Natural killer cell (primary cell): ENCODE results near the gene PLEKHA7. TPM values are rescaled to one million over a fixed set of nuclear protein-coding genes. Genes with fewer than 3 reads are reported as not detected.

ENCODE experiments used
- ATAC-seq, 3 donors: fragments of 150-1000 bp in 2 of 3; fragments of 200-7000 bp in 1 of 3; cut with Tn5 transposase; 1 replicate in 1 of 3; 2 replicates in 2 of 3; pipeline ENCODE4 v1.10.0; 2021; ENCODE audit warnings: mild to moderate bottlenecking in 2 of 3, moderate library complexity in 2 of 3
- DNase-seq, 2 donors: peaks; one replicate each; pipeline versions ENCODE4 v3.0.0 to v3.0.0-alpha.2; 2013 to 2021; ENCODE audit warnings: mixed read lengths in 1 of 2
- H3K27ac ChIP-seq: one replicate; pipeline ENCODE4 v1.5.1; 2013; ENCODE audit warnings: mild to moderate bottlenecking, low read length
- H3K27me3 ChIP-seq: one replicate; pipeline ENCODE4 v1.6.1; 2013; ENCODE audit warnings: low read length; ENCODE audit not compliant: control insufficient read depth, insufficient read depth
- H3K36me3 ChIP-seq: one replicate; pipeline ENCODE4 v1.6.1; 2013; ENCODE audit warnings: low read length; ENCODE audit not compliant: control insufficient read depth, insufficient read depth
- H3K4me1 ChIP-seq: one replicate; pipeline ENCODE4 v1.6.1; 2013; ENCODE audit warnings: low read length; ENCODE audit not compliant: control insufficient read depth, insufficient read depth
- H3K4me3 ChIP-seq: one replicate; pipeline ENCODE4 v1.5.1; 2013; ENCODE audit warnings: low read length
- H3K9me3 ChIP-seq: one replicate; pipeline ENCODE4 v1.6.1; 2013; ENCODE audit warnings: low read length; ENCODE audit not compliant: control insufficient read depth, insufficient read depth
- H3K27ac Mint-ChIP-seq, 2 donors: one replicate each; pipeline ENCODE4 v1.8.0; 2022; ENCODE audit warnings: mild to moderate bottlenecking in 2 of 2, mixed read lengths in 2 of 2, moderate library complexity in 1 of 2
- H3K27me3 Mint-ChIP-seq, 2 donors: one replicate each; pipeline ENCODE4 v1.8.0; 2022; ENCODE audit warnings: low read depth in 2 of 2, mixed read lengths in 2 of 2
- H3K36me3 Mint-ChIP-seq: one replicate; pipeline ENCODE4 v1.8.0; 2022; ENCODE audit warnings: mixed read lengths
- H3K4me1 Mint-ChIP-seq, 2 donors: one replicate each; pipeline ENCODE4 v1.8.0; 2022; ENCODE audit warnings: mixed read lengths in 2 of 2
- H3K4me3 Mint-ChIP-seq: one replicate; pipeline ENCODE4 v1.8.0; 2022; ENCODE audit warnings: mild to moderate bottlenecking, moderate library complexity, mixed read lengths
- H3K9me3 Mint-ChIP-seq, 2 donors: one replicate each; pipeline ENCODE4 v1.8.0; 2022; ENCODE audit warnings: mixed read lengths in 2 of 2
- WGBS: methylation state at CpG from one replicate; pipeline ENCODE4 v1.1.7; 2013; ENCODE audit warnings: missing lambda C conversion rate; ENCODE audit not compliant: insufficient coverage; 5-methylcytosine and 5-hydroxymethylcytosine counted together
- intact Hi-C: fragments of 100-400 bp; cut with micrococcal nuclease; formaldehyde crosslinking; loops from one replicate; pipeline ENCODE4 v1.14.2; 2022
- total RNA-seq, 4 donors: library from RNA; stranded (reverse); fragments of 120-200 nt in 1 of 4; gene quantifications; one replicate each; pipeline versions ENCODE4 v1.2.3 to v1.2.4, GENCODE V29; 2013 to 2022
- TF ChIP-seq, protein P1 (sequence below): fragments of 200-600 bp; IDR thresholded peaks from one replicate; pipeline ENCODE4 v1.8.0; 2022; ENCODE audit warnings: antibody characterized with exemption

The PLEKHA7 gene
- total RNA-seq, 3 donors from 2014 or later (not counting 1 experiment from before 2014, with no cell fraction given): 1.00 to 2.5 (median 1.3) TPM

DNA sequence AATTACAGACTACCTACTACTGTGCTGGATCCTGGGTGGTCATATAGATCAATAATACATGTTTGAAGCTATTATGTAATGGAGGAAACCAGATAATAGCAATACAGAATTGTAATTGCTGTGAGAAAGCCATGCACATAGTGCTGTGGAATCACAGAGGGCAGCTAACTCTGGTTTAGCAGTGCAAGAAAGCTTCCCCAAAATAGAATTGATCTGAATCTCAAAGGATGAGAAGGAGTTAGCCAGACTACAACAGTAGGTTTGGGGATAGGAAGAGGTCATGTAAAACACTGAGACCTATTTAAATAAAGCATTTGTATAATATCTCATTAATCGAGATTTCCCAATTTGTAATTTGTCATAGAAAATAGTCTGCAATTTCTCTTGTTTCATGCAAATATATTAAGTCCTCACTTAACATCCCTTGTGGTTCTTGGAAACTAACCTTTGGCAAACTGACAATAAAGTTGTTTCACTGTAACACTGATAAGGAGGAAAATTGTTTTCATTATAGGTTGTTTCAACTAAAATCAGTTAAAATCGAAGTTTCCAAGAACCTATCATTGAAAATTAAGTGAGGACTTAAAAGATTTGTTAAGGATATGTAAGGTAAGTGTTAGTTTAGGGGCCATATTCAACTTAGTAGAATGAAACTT, 268.1 kb downstream of the PLEKHA7 start:
- no peaks in the 10 kb centered on the region for H3K9me3 ChIP-seq
- H3K4me1 ChIP-seq: peaks cover 4% of the 10 kb centered on the region
- intact Hi-C loops: no loop called here
- H3K9me3 Mint-ChIP-seq: no peaks in the 10 kb centered on the region
- H3K4me1 Mint-ChIP-seq: peaks cover 40 to 51% of the 10 kb centered on the region in 2 donors
- H3K27ac Mint-ChIP-seq: peak overlapping the region; percentile 50 to 60
- 83% methylated on average over 1 of the region's 2 CpGs for WGBS
- DNase-seq (no peak), ATAC-seq (no peak)
- H3K27ac ChIP-seq: no peak overlapping the region
- no peak overlapping the region for H3K4me3 ChIP-seq
- H3K36me3 Mint-ChIP-seq: peaks cover 13% of the 10 kb centered on the region
- H3K27me3 ChIP-seq: no peaks in the 10 kb centered on the region
- TF ChIP-seq, protein P1, sequence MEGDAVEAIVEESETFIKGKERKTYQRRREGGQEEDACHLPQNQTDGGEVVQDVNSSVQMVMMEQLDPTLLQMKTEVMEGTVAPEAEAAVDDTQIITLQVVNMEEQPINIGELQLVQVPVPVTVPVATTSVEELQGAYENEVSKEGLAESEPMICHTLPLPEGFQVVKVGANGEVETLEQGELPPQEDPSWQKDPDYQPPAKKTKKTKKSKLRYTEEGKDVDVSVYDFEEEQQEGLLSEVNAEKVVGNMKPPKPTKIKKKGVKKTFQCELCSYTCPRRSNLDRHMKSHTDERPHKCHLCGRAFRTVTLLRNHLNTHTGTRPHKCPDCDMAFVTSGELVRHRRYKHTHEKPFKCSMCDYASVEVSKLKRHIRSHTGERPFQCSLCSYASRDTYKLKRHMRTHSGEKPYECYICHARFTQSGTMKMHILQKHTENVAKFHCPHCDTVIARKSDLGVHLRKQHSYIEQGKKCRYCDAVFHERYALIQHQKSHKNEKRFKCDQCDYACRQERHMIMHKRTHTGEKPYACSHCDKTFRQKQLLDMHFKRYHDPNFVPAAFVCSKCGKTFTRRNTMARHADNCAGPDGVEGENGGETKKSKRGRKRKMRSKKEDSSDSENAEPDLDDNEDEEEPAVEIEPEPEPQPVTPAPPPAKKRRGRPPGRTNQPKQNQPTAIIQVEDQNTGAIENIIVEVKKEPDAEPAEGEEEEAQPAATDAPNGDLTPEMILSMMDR: no peak
- peaks cover 73% of the 10 kb centered on the region for H3K36me3 ChIP-seq
- no peak overlapping the region for H3K4me3 Mint-ChIP-seq
- no peaks in the 10 kb centered on the region for H3K27me3 Mint-ChIP-seq

GRCh38 chr11:16744128-16744725, 270.0 kb downstream of the PLEKHA7 start:
- peaks cover 55% of the 10 kb centered on the region for H3K36me3 ChIP-seq
- DNase-seq: no peak
- no peak overlapping the region for H3K4me3 ChIP-seq
- H3K9me3 ChIP-seq: no peaks in the 10 kb centered on the region
- intact Hi-C loops: no loop called here
- TF ChIP-seq, protein P1: no peak
- Mint-ChIP-seq H3K27me3 (no peaks in the 10 kb centered on the region), H3K36me3 (peaks cover 6% of the 10 kb centered on the region), H3K4me3 (no peak overlapping the region), H3K4me1 (peaks cover 42 to 53% of the 10 kb centered on the region in 2 donors), H3K27ac (peak overlapping the region; percentile 50 to 60), H3K9me3 (no peaks in the 10 kb centered on the region)
- H3K27me3 ChIP-seq: no peaks in the 10 kb centered on the region
- no peak for ATAC-seq
- peaks cover 16% of the 10 kb centered on the region for H3K4me1 ChIP-seq
- no peak overlapping the region for H3K27ac ChIP-seq
- 91% methylated on average over 3 of the region's 5 CpGs for WGBS

DNA sequence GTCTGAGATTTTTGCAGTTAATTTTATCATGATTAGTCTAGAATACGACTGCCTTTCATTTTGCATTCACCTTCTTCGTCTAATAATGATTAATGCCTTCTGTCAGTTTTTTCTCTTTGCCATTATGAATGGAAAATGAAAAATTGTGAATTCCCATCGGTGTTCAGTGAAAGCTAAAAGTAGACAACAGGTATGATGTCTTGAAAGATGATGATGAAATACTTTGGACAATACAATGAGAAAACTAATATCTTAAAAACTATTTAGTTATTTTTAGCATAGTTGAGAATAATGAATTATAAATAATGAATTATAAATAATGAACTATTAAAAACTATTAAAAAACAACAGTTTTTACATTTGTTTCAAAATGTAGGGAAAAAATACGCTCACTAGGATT, 270.7 kb downstream of the PLEKHA7 start:
- TF ChIP-seq, protein P1: no peak
- Mint-ChIP-seq H3K36me3 (peaks cover 6% of the 10 kb centered on the region), H3K27me3 (no peaks in the 10 kb centered on the region), H3K4me3 (peak overlapping the region; percentile 11), H3K4me1 (peaks cover 42 to 53% of the 10 kb centered on the region in 2 donors), H3K9me3 (no peaks in the 10 kb centered on the region), H3K27ac (peak overlapping the region in 1 of 2 donors; percentile 50)
- Histone ChIP-seq H3K9me3 (no peaks in the 10 kb centered on the region), H3K27me3 (no peaks in the 10 kb centered on the region), H3K27ac (no peak overlapping the region), H3K4me1 (peaks cover 16% of the 10 kb centered on the region), H3K4me3 (no peak overlapping the region), H3K36me3 (peaks cover 48% of the 10 kb centered on the region)
- WGBS: 90% methylated on average over 1 of the region's 4 CpGs
- DNase-seq (no peak), ATAC-seq (no peak)
- intact Hi-C loops: no loop called here
